ENCODE data around the gene PNPLA7.
"Not testable (repeated sequence)": the region's sequence is repeated elsewhere in the genome, so short reads cannot be mapped to it uniquely, and the experiment has no call there.

PNPLA7 gene

GRCh38 chr9:137417161-137418021 lies 132.8 kb downstream of the PNPLA7 start:
- no peak for DNase-seq (ENCODE audit: low spot score)

GRCh38 chr9:137416563-137417151 lies 133.5 kb downstream of the PNPLA7 start:
- no peak for DNase-seq (ENCODE audit: low spot score)

- DNase-seq (ENCODE audit: low spot score): no peak
Observed at GRCh38 chr9:137416006-137416562, 134.1 kb downstream of the PNPLA7 start.

GRCh38 chr9:137415451-137415850 lies 134.8 kb downstream of the PNPLA7 start:
- DNase-seq (ENCODE audit: low spot score): no peak

GRCh38 chr9:137412431-137412830 lies 137.8 kb downstream of the PNPLA7 start:
- no peak for DNase-seq (ENCODE audit: low spot score)

- peak; percentile 91 for DNase-seq (ENCODE audit: low spot score)
Observed at GRCh38 chr9:137411645-137412380, 138.4 kb downstream of the PNPLA7 start.

GRCh38 chr9:137411260-137411644 lies 138.9 kb downstream of the PNPLA7 start:
- no peak for DNase-seq (ENCODE audit: low spot score)

- no peak for DNase-seq (ENCODE audit: low spot score)
Observed at GRCh38 chr9:137410891-137411249, 139.3 kb downstream of the PNPLA7 start.

- DNase-seq (ENCODE audit: low spot score): not testable (repeated sequence)
Observed at GRCh38 chr9:137410236-137410890, 139.8 kb downstream of the PNPLA7 start.

Data from AG20443 (cell line).